Measurements from ENCODE around the gene USB1.
"Not testable (repeated sequence)": the region's sequence is repeated elsewhere in the genome, so short reads cannot be mapped to it uniquely, and the experiment has no call there.

Gene USB1

DNA sequence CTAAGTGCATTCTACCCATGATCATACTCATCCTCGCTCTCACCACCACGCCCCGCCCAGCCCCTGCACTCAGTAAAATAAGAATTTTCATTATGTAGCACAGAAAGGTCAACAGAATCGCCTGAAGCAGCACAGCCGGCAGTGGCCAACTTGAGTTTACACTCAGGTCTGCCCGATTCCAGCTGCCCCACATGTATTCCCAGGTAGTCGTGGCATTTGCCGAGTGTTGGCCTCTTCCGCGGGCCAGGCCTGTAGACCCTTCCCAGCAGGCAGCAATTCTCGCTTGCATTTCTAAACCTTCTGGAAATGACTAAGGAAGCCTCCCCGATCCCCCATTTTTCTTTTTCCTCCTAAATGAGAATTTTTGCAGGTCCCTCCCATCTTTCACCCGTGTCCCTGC, 30.9 kb upstream of the USB1 start:
- no peak for DNase-seq

DNA sequence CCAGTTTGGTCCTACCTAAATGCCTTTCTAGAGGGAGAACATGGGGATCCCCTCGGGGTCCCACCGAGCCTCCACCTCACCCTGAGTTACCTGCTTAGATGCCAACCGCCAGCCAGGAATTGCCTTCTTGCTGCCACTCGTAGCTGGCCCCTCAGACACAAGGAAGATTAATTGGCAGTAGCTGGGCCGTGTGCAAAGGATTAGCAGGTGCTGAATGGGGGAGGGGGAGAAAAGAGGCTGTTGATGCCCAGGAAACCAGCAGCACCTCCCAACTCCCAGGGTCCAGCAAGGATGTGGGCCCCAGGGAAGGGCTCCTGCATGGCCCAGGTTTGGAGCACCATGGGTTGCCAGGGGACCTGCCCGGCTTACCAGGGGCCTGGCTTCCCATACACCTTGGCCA, 30.2 kb upstream of the USB1 start, which contains the start of gene CNGB1:
Gene CNGB1, minus strand, starts transcription at position 159 of the 400 bp plus-strand sequence. CDS start 3,842 bp downstream, outside the sequence.
- DNase-seq: no peak

DNA sequence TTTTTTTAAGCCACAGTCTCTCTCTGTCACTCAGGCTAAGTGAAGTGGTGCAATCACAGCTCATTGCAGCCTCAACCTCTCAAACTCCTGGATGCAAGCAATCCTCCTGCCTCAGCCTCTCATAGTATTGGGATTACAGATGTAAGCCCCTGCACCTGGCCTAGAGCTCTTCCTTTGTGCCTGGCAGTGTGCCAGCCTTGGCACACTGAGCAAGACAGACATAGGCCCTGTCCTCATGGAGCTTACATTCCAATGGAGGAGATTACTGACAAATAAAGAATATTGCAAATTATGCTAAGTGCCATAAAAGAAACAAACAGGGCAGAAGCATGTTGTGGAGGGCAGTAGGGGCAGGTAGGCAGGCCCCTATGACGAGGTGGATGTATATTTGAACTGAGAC, 29.4 kb upstream of the USB1 start:
- no peak for DNase-seq

DNA sequence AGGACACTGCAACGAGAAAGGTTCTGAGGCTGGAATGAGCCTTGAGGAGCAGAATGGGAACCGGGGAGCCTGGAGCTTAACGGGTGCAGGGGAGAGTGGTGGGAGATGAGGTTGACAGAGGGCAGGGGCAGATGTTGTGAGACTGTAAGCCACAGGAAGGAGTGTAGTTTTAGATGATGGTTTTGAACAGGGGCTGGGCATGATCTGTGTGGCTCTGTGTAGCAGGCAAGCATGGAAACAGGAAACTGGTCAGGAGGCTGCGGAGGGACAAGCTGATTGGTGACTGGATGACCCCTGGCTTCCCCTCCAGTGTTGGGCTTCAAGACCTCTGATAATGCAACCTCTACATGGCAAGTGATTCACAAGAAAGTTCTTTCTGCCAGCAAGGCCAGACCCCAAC, 28.9 kb upstream of the USB1 start:
- DNase-seq: no peak

DNA sequence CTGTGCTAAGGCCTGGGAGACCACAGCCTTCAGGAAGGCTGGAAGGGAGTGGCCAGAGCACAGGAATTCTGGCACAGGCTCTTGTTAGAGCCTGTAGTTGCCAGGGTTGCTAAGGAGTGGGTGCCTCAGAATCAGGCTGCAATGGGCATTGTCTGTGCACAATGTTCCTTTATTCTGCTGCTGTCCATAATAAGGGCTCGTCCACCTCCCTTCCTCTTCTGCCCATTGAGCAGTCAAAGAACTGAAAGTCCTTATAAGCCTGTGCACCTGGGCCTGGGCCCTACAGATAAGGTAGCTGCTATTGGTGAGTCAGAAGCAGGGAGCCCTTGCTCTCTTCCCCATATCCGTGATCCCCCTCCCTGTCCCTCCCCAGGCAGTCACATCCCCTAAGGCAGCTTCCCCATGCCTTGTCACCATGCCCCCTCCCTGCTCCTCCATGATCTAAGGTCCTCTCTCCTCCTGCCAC, 24.8 kb upstream of the USB1 start:
- DNase-seq: no peak

DNA sequence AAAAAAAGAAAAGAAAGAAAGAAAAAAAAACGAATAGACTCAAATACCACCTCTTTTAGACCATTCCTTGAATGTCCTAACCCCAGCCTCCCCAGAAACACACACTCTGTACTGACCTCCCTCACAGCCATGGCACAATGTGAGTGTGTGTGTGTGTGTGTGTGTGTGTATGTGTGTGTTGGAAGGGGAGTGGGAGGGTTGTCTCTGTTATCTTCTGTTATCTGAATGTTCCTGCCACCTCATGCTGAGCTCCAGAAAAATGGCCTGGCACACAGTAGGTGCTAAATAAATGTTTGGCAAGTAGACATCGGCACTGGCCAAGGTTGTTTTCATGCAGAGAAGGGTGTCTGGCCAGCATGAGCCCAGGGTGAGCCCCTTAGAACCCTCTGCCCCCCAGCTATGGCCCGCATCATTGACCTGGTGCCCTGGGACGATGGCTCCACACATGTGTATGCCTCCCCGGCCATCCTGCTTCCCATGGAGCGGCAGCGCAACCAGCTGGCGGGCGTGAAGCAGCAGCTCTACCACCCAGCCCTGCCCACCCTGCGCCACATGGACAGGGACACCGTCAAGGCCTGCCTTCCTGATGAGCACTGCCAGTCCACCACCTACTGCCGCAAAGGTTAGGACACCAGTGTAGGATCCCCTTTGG, 23.7 kb upstream of the USB1 start:
- DNase-seq: no peak

DNA sequence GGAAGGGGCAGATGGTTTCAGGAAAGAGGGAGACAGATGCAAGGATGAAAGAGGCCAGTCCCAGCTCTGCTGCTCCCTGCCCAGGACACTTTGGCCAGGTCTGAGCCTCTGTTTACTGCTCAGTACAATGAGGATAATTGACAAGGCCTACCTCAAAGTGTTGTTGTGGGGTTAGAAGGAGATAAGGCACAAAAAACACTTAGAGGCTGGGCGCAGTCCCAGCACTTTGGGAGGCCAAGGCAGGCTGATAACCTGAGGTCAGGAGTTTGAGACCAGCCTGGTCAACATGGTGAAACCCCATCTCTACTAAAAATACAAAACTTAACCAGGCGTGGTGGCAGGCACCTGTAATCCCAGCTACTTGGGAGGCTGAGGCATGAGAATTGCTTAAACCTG, 23.1 kb upstream of the USB1 start:
- DNase-seq: not testable (repeated sequence)

DNA sequence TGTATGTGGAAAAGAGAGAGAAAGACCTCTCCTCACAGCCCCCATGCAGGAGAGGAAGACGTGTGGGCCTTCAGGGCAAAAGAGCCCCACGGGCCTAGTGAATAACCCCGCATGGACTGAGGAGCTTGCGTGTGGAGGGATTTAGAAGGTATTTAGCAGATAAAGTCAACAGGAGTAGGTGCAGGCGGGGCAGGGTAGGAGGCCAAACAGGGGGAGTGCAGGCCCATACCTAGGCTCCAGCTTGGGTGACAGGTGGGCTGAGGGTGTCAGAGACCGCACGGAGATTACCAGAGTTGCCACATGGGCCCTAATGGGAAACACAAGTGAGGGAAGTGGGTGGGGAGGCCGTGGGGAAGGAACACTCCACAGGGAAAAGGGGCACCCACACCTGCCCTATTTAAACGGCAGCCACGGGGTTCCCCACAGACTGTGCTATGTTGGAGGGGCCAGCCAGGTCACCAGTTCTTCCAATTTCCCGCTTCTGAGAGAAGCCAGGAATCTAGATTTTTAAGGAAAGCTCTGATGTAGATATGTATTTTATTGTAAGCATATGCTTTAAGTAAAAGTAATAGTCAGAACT, 22.1 kb upstream of the USB1 start:
- DNase-seq: no peak

DNA sequence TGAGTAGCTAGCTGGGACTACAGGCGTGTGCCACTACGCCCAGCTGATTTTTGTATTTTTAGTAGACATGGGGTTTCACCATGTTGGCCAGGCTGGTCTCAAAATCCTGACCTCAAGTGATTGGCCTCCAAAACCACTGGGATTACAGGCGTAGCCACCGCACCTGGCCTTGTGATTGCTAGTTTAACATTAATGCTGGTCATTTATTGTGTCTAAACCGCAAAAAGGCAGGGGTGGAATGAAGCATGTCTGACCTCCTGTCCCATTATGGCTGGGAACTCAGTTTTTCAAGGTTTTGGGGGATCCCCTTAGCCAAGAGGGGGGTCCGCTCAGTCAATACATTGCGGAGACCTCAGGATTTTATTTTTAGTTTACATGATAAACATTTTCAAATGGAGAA, 19.6 kb upstream of the USB1 start:
- no peak for DNase-seq

DNA sequence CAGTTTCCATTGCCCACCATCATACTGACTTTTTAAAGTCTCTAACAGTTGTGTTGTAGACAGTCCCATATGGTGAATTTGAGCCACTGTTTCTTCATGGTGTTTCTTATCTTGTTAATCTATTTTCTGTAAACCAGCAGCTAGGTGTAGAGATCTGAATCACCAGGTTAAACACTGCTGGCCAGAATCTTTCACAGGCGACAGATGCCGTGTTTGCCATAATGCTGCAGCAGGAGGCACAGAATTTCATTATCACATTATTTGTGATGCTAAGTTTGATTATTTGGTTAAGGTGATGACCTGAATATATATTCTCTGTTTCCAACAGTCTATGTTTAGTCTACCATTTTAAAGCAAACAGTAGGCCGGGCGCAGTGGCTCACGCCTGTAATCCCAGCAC, 18.8 kb upstream of the USB1 start:
- DNase-seq: no peak

DNA sequence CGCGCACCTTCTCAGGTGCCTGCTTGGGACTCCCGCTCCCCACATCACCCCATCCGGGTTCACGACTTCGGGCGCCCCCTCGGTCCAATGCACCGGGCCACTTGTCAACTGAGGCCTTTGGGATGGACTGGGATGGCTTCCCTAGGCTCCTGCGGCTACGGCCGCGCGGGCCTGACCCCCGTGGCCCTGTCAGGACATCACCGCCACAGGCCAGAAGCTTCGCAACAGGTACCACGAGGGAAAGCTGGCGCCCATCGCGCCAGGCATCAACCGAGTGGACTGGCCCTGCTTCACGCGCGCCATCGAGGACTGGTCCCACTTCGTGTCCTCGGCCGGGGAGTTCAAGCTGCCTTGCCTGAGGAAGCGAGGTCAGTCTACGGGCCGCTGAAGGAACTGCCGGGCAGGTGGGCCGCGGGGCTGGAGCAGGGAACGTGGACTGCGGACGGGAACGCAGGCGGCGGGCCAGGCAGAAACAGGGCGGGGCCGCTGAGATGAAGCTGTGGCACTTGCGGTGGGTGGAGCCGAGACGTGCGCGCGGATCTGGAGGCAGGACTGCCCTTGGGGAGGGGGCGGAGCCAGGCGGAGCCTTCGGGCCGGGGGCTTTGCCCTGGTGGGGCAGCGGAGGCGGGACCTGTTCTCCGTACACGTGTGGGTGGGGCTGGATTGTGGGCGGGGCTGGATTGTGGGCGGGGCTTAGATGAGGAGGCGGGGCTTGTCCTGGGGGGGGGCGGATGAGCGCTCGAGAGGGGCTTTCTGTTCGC, 16.6 kb upstream of the USB1 start:
- DNase-seq: peak; percentile 91

DNA sequence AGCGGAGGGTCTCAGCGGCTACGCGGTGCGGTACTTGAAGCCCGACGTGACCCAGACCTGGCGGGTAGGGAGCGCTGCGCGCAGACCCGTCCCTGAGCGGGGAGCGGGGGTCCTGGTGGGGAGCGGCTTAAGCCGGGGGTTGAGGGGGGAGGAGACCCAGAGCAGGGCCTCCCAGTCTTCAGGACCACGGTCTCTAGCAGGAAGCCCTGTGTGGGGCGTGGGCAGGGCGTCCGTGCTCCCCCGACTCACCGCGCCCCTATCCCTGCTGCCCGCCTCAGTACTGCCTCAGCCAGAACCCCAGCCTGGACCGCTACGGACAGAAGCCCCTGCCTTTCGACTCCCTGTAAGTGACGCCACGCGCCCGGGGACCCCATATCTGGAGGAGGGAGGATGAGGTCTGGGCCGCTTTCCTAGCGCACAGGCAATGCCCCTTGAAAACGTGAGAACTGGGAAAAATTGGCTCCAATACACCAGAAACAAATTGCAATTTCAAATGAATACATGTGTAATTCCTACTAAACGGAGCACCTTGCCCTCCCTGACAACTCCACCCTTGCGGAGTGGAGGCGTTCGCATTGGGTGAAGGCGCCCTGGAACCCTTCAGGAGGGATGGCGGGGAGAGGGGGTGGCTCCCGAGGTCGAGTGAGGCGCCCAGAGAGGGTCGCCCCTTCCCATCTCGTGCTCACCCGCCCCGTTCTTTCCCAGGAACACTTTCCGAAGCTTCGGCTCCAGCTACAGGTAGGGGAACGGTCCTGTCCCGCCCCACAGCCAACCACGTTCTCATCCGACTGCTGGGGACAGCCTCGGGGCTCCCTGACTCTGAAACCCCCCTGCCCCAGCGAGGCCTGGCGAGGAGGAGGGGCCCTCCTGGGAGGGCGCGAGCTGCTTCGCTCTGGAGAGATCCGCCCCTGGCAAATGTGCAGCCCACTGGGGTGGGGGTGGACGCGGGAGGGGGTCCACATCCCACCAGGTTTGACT, 15.7 kb upstream of the USB1 start:
- peak in 1 of 2 experiments; percentile 8 for DNase-seq

DNA sequence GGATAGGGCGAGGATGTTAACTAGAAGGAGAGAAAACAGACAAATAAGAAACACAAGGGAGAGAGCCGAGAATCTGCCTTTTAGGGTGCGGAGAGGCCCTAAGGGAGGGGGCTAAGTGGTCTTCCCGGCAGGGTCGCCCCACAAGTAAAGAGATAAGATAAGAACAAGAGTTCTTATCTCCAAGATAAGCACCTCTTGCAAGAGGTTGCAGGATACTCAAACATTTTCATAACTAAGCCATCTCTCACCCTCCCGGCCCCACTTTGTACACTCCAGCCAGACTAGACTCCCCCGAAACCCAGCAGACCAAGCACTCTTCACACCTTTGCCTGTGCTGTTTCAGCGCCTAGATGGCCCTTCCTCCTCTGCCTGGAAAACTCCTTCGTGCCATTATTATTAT, 15.0 kb upstream of the USB1 start:
- DNase-seq: no peak

DNA sequence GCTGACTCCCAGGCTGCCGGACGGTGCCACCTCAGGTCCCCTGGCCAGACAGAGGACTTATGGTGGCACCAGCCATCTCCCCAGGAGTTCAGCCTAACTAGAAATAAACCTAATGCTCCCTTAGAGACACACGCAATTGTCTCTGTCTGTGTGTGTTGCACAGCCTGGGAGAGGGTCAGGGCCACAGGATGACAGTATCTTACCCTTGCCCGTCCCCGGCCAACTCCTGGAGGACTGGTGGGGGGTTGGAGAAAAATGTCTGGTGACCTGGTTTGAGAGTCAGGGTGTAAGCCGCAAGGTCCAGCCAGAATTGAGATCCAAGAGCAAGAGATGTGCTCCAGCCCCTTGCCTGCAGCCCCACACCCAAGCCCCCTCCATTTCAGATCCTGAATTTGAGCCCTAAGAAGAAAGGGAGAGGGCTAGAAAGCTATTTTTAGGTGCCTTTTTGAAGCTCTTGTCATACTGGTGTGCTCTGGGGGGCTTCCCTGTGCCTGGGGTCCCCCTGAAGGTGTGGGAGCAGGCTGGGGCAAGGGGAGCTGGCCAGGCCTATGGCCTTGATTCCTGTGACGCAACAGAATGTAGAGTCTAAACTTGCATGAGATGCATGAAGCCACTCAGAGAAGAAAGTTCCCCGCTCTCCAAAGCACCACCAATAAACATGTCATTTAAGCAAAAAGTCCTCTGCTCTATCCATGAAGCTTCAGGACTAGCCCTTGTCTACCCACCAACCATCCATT, 13.6 kb upstream of the USB1 start:
- DNase-seq: no peak

DNA sequence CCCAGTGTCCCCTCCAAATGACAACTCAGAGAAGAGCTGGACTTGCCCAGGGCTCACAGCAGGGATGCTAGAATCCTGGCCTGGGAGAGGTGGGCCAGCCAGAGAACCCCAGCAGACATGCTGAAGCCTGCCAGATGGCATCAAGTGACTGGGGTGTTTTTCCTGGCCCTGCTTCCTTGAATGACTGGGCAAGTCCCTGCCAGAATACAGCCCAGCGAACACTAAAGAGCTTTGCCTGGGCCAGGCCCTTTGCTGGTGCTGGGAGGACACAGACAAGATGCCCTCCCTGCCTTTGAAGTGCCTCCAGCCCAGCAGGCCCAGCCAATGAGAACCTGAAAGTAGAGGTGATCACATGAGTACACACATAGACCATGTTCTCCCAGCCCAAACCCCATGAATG, 12.3 kb upstream of the USB1 start:
- no peak for DNase-seq

DNA sequence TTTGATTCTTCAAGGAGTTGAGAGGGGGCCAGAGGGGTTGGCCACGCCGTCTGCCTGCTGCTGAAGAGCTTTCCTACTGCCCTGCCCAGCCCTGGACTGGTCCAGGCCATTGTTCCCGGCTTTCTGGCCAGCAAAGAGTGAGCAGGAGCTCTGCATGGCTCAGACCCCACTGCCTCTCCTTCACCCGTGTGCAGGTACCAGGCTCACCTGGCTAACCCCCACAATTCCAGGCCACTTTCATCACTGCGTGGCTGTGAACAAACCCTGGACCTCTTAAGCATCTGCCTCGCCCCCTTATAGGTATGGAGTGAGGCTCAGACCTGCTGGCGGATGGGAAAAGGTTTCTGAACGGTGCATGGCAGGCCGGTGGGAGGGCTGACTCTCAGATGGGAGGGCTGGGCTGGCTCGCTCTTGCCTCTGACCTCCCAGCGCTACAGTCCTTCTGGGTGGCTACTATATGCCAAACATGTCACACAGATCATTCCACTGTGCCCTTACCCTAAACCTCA, 9.6 kb upstream of the USB1 start:
- DNase-seq: no peak

DNA sequence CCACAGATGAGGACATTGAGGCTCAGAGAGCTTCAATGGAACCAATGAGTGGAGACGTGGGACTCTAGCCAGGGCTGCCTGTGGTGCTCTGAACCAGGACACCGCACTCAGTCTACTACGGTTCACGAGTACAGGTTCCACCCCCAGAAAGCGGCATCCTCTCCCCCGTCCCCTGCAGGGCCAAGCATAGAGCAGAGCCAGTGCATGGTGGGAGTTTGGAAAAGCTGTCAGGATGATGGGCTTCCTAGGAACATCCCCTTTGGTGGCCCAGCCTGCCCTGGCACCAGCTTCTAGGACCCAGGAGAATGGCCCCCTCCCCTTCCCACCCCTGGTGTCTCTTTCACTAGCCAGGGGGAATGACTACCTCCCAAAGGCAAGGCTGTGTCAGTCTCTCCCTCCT, 9.1 kb upstream of the USB1 start:
- no peak for DNase-seq

DNA sequence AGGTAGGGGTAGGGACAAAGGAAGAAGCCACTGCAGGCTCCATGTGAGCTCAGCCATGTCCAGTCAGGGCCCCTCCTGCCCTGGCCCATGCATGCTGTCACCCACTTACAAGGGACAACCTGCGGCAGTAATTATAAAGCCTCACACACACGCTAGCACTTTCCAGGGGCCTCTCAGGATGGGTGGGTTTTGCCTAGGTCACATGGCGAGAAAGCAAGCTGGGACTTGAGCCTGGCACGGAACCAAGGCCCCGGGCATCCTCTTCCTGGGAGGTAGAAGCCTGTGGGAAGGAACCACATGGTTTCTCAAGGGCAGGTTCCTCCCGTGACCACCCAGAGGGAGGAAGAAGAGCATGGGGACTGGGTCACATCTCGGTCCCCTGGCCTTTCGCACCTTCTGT, 7.8 kb upstream of the USB1 start:
- DNase-seq: no peak

DNA sequence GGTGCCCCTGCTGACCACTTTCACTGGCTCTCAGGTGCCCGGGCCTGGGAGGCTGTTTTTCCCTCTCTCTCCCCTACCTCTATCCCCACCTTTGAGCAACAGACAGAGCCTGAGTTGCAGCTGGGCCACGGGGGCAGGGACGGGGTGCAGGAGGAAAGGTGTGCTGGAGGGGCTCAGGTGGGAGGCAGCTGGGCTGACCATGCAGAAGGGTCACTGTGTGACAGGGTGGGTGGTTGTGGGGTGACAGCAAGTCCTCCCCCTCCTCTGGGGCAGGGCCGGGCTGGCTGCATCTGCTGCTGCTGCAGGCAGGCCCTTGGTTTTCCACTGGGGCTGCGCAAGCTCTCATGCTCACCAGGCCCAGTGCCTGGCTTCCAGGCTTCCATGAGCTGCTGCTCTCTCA, 7.3 kb upstream of the USB1 start:
- DNase-seq: no peak

DNA sequence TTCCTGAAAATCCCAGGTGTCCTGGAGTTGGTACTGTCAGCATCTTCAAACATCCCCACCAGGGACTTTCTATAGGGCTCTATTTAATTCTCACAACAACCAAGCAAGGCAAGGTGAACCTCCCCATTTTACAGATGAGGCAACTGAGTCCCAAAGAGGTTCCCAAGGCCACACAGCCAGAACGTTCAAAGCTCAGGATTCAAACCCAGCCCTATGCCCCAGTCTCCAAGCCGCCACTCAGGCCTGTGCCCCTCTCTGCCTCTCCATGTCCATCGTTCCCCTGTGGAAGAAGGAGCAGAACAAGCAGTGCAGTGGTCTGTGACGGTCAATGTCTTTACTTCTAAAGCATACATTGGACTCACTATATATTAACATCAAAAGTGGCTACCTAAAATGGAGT, 6.8 kb upstream of the USB1 start:
- no peak for DNase-seq

DNA sequence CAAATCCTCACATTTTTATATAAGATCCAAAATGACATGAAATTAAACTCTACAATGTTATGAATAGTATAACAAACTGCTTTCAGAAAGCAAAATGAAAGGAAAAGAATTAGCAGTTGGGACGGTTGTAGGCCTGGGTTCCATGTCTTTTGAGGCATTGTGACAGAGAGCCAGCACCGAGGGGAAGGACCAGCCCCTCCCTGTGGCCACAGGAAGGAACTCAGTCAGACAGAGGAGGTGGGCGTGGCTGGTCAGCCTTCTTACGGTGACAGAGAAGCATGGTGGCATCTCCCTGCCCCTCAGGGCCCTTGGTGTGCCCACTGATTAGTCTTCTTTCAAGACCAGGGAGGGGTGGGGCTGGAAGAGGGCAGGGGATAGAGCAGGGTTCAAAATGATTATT, 6.4 kb upstream of the USB1 start:
- peak in 1 of 2 experiments; percentile 15 for DNase-seq

All from activated CD4-positive, alpha-beta T cell treated with anti-CD3 and anti-CD28 coated beads, Interleukin-2, amount 50 U/mL, for 4 hours (primary cell).